Endothelial cell of umbilical vein (primary cell): ENCODE results near the gene RPS8. TPM values are rescaled to one million over a fixed set of nuclear protein-coding genes. Genes with fewer than 3 reads are reported as not detected.

ENCODE experiments used
- Bru-seq: library from RNA; stranded (reverse); fragments of 400-500 nt; gene quantifications from one replicate; lab custom pipeline; 2021; lab: Mats Ljungman, UMichigan
- BruChase-seq, 2 experiments: library from RNA; stranded (reverse); fragments of 400-500 nt; gene quantifications; one replicate each; lab custom pipeline; 2021; lab: Mats Ljungman, UMichigan
- BruUV-seq: library from RNA; stranded (reverse); fragments of 400-500 nt; replicated peaks from 2 replicates; lab custom pipeline; 2021; lab: Mats Ljungman, UMichigan
- CTCF ChIA-PET: fragments of 300-600, 350-600 bp; sonication (Branson Sonifier 250); formaldehyde crosslinking; loops from one replicate; lab custom pipeline; 2021; ENCODE audit warnings: antibody characterized with exemption, inconsistent platforms; lab: Charles Lee
- POLR2A ChIA-PET: fragments of 300-600, 350-600 bp; sonication (Branson Sonifier 250); formaldehyde crosslinking; loops from one replicate; lab custom pipeline; 2021; ENCODE audit warnings: antibody characterized with exemption, inconsistent platforms; lab: Charles Lee
- DNase-seq: peaks from one replicate; pipeline ENCODE4 v3.0.0-alpha.2; 2011; ENCODE audit warnings: low read depth, low spot score
- FAIRE-seq: peaks from 2 replicates; lab custom pipeline; 2011; peaks lifted over from hg19 to GRCh38; lab: Jason Lieb, UNC
- H2AFZ ChIP-seq: 2 replicates; pipeline ENCODE4 v1.6.0; 2012; ENCODE audit warnings: low read depth, low read length, control low read depth, inconsistent platforms
- H3K27ac ChIP-seq: 2 replicates; pipeline ENCODE4 v1.5.1; 2011; ENCODE audit warnings: low read depth, mild to moderate bottlenecking, control low read depth, low read length, moderate library complexity; ENCODE audit not compliant: insufficient read depth
- H3K27me3 ChIP-seq, 2 experiments: 2 replicates each; pipeline versions ENCODE4 v1.6.0 to v1.6.1; 2011; ENCODE audit warnings: low read length in 2 of 2, mixed read lengths in 1 of 2; ENCODE audit not compliant: control insufficient read depth in 2 of 2, insufficient read depth in 2 of 2
- H3K36me3 ChIP-seq, 2 experiments: 2 replicates in 1 of 2; 3 replicates in 1 of 2; pipeline ENCODE4 v1.5.1; 2011; ENCODE audit warnings: low read length in 2 of 2, mild to moderate bottlenecking in 1 of 2, moderate library complexity in 1 of 2; ENCODE audit not compliant: control insufficient read depth in 2 of 2, insufficient read depth in 2 of 2; ENCODE audit errors: extremely low read depth in 1 of 2
- H3K4me1 ChIP-seq: 3 replicates; pipeline ENCODE4 v1.5.1; 2011; ENCODE audit warnings: mild to moderate bottlenecking, low read length; ENCODE audit not compliant: control insufficient read depth, insufficient read depth; ENCODE audit errors: extremely low read depth
- H3K4me2 ChIP-seq: 2 replicates; pipeline ENCODE4 v1.6.1; 2011; ENCODE audit warnings: low read length, control low read depth, mixed read lengths; ENCODE audit not compliant: insufficient read depth
- H3K4me3 ChIP-seq, 3 experiments: fragments of 200-600 bp in 1 of 3; sonication (generic), shearing (Covaris generic) in 1 of 3; replicated peaks in 1 of 3; 2 replicates each; pipeline ENCODE4 v1.5.1; 2011 to 2016; ENCODE audit warnings: control low read depth in 3 of 3, low read length in 3 of 3, mild to moderate bottlenecking in 2 of 3, inconsistent platforms in 1 of 3, low read depth in 1 of 3, moderate library complexity in 1 of 3; ENCODE audit not compliant: insufficient read depth in 1 of 3
- H3K79me2 ChIP-seq: 2 replicates; pipeline ENCODE4 v1.6.0; 2012; ENCODE audit warnings: low read length, inconsistent platforms; ENCODE audit not compliant: control insufficient read depth, insufficient read depth
- H3K9ac ChIP-seq: replicated peaks from 2 replicates; pipeline ENCODE3; 2011; ENCODE audit warnings: low read length, control low read depth; ENCODE audit not compliant: insufficient read depth; ENCODE audit errors: extremely low read depth
- H3K9me1 ChIP-seq: replicated peaks from 3 replicates; pipeline ENCODE4 v1.6.0; 2011; ENCODE audit warnings: mild to moderate bottlenecking, low read length; ENCODE audit not compliant: control insufficient read depth, insufficient read depth; ENCODE audit errors: extremely low read depth
- H3K9me3 ChIP-seq: replicated peaks from 2 replicates; pipeline ENCODE4 v1.5.1; 2012; ENCODE audit warnings: low read length, inconsistent platforms; ENCODE audit not compliant: control insufficient read depth, insufficient read depth
- H4K20me1 ChIP-seq: replicated peaks from 2 replicates; pipeline ENCODE3; 2011; ENCODE audit warnings: mild to moderate bottlenecking, low read length; ENCODE audit not compliant: control insufficient read depth, insufficient read depth; ENCODE audit errors: extremely low read depth
- EZH2 ChIP-seq: IDR thresholded peaks from 2 replicates; pipeline ENCODE4 v1.6.1; 2012; ENCODE audit warnings: borderline replicate concordance, low read depth, mild to moderate bottlenecking, moderate library complexity, low read length, inconsistent platforms; ENCODE audit not compliant: severe bottlenecking
- FOS ChIP-seq: IDR thresholded peaks from 2 replicates; pipeline ENCODE4 v1.6.1; 2011; ENCODE audit warnings: mild to moderate bottlenecking, low read length, moderate library complexity, borderline replicate concordance; ENCODE audit not compliant: insufficient read depth
- GATA2 ChIP-seq: IDR thresholded peaks from 2 replicates; pipeline ENCODE4 v1.7.0; 2011; ENCODE audit warnings: low read depth, mild to moderate bottlenecking, moderate library complexity, mixed read lengths, low read length; ENCODE audit not compliant: insufficient read length, insufficient read depth
- JUN ChIP-seq: IDR thresholded peaks from 2 replicates; pipeline ENCODE4 v1.6.1; 2011; ENCODE audit warnings: borderline replicate concordance, low read depth; ENCODE audit not compliant: insufficient read length, insufficient read depth
- MAX ChIP-seq: IDR thresholded peaks from 2 replicates; pipeline ENCODE4 v1.6.1; 2011; ENCODE audit not compliant: insufficient read depth, insufficient read length
- MYC ChIP-seq: IDR thresholded peaks from one replicate; pipeline ENCODE4 v1.6.1; 2011; ENCODE audit warnings: mild to moderate bottlenecking, low read depth, low read length
- POLR2A ChIP-seq: IDR thresholded peaks from 2 replicates; pipeline ENCODE4 v1.6.1; 2012; ENCODE audit warnings: low read depth, mild to moderate bottlenecking, control low read depth, low read length
- POLR2AphosphoS5 ChIP-seq: IDR thresholded peaks from 2 replicates; pipeline ENCODE4 v1.6.1; 2012; ENCODE audit warnings: low read depth, mild to moderate bottlenecking, control low read depth, low read length, moderate library complexity; ENCODE audit not compliant: insufficient read depth
- dilution Hi-C: fragments of 300-500 bp; cut with MboI; formaldehyde crosslinking; loops from one replicate; pipeline ENCODE4 v1.15.0; 2019; ENCODE audit warnings: low sequenced_read_pairs; ENCODE audit not compliant: extremely low pct_ligation_motif_present
- intact Hi-C: fragments of 100-400 bp; cut with micrococcal nuclease; formaldehyde crosslinking; loops from one replicate; pipeline ENCODE4 v1.10.0; 2022
- long read RNA-seq: library from polyadenylated mRNA; stranded (forward); transcript quantifications from one replicate; pipeline ENCODE4 v2.0.0, GENCODE V29; 2021
- polyA minus RNA-seq, 3 experiments: library from RNA; depleted of rRNA, polyadenylated mRNA; stranded (reverse); fragments of >200 nt; gene quantifications; 1 replicate in 1 of 3; 2 replicates in 2 of 3; pipeline ENCODE4 v1.2.3, GENCODE V29; 2011
- polyA plus RNA-seq, 4 experiments: library from polyadenylated mRNA; depleted of rRNA in 3 of 4; stranded (reverse) in 3 of 4; unstranded in 1 of 4; fragments of >200 nt; gene quantifications; 2 replicates each; pipeline versions ENCODE4 v1.2.1 to v1.2.3, GENCODE V29; 2011 to 2012; ENCODE audit warnings: missing spikeins in 1 of 4
- total RNA-seq: library from RNA; stranded (reverse); gene quantifications from 2 replicates; pipeline ENCODE4 v1.2.3, GENCODE V29; 2021
- TF ChIP-seq, protein P1 (sequence below), 2 donors: IDR thresholded peaks; 1 replicate in 1 of 2; 2 replicates in 1 of 2; pipeline ENCODE4 v1.5.1; 2011; ENCODE audit warnings: low read length in 2 of 2, mild to moderate bottlenecking in 2 of 2, moderate library complexity in 2 of 2, control low read depth in 1 of 2, inconsistent platforms in 1 of 2, low read depth in 1 of 2; ENCODE audit not compliant: insufficient read depth in 1 of 2; ENCODE audit errors: extremely low read depth in 1 of 2

The RPS8 gene
- total RNA-seq = 1,842 and 1,896 TPM in 2 replicates
- 1,808 and 2,306 TPM in 2 replicates for polyA plus RNA-seq
- 3,283 and 3,531 TPM in 2 replicates for polyA plus RNA-seq (2011; cell fraction: cytosol; rRNA removed)
- 932 and 975 TPM in 2 replicates for polyA plus RNA-seq (2011; cell fraction: nucleus; rRNA removed)
- polyA plus RNA-seq (2012) = 2,261 and 2,441 TPM in 2 replicates
- polyA minus RNA-seq = 588 and 642 TPM in 2 replicates
- polyA minus RNA-seq (2011; cell fraction: cytosol; rRNA and poly(A)+ RNA removed) = 729 TPM
- polyA minus RNA-seq (2011; cell fraction: nucleus; rRNA and poly(A)+ RNA removed) = 116 and 129 TPM in 2 replicates
- Bru-seq, nascent RNA = percentile 99 among the genes with signal in this experiment
- percentile 100 among the genes with signal in this experiment for BruChase-seq, experiment 1, labeled RNA remaining after a 6-hour chase
- percentile 99 among the genes with signal in this experiment for BruChase-seq, experiment 2, labeled RNA remaining after a 2-hour chase
- long read RNA-seq, transcript RPS8-202 (6 exons, 881 nt) = major isoform, 1,435 of 1,694 reads
- long read RNA-seq, transcript RPS8-205 (2 exons, 391 nt) = minor isoform, 19 of 1,694 reads
- long read RNA-seq, transcript RPS8-207 (5 exons, 1,115 nt) = minor isoform, 137 of 1,694 reads
- long read RNA-seq, transcript RPS8-203 (3 exons, 898 nt) = minor isoform, 21 of 1,694 reads
- long read RNA-seq, partial matches to known transcripts = 51 of 1,694 reads
- long read RNA-seq, other reads (novel, unspliced or antisense) = 21 of 1,694 reads

GRCh38 chr1:44775078-44775929 lies at the start of gene RPS8:
Gene RPS8, plus strand, starts transcription at chr1:44775540. Its CDS starts 57 bp downstream, at chr1:44775597.
- H3K4me2 ChIP-seq = peak within 1 kb of the TSS; percentile 94
- H4K20me1 ChIP-seq = no peaks in the 10 kb centered on the region
- peaks cover 40% of the 10 kb centered on the region for H3K79me2 ChIP-seq
- intact Hi-C loops = loop anchor here (1.0 to 2.0 kb wide), 3 partner anchors 25 to 45 kb away; partner anchors contain the start of genes KIF2C, PLK3 and RNU5D-1
- peak within 1 kb of the TSS; percentile 60 for H2AFZ ChIP-seq
- CTCF ChIA-PET = interaction anchor here (0.7 to 2.1 kb wide), 7 partner anchors 11 to 45 kb away, joined by 3 to 8 read pairs (median 3); partner anchors contain the start of genes PLK3 and RNU5D-1
- no peak for TF ChIP-seq JUN
- TF ChIP-seq FOS = no peak
- TF ChIP-seq, protein P1, sequence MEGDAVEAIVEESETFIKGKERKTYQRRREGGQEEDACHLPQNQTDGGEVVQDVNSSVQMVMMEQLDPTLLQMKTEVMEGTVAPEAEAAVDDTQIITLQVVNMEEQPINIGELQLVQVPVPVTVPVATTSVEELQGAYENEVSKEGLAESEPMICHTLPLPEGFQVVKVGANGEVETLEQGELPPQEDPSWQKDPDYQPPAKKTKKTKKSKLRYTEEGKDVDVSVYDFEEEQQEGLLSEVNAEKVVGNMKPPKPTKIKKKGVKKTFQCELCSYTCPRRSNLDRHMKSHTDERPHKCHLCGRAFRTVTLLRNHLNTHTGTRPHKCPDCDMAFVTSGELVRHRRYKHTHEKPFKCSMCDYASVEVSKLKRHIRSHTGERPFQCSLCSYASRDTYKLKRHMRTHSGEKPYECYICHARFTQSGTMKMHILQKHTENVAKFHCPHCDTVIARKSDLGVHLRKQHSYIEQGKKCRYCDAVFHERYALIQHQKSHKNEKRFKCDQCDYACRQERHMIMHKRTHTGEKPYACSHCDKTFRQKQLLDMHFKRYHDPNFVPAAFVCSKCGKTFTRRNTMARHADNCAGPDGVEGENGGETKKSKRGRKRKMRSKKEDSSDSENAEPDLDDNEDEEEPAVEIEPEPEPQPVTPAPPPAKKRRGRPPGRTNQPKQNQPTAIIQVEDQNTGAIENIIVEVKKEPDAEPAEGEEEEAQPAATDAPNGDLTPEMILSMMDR (IDR thresholded peaks at IDR 0.05; ENCODE audit: extremely low read depth in 1 of 2, insufficient read depth in 1 of 2, low read depth in 1 of 2, low read length in 2 of 2) = no peak
- peak; percentile 99 for TF ChIP-seq POLR2AphosphoS5
- TF ChIP-seq EZH2 = no peak
- TF ChIP-seq GATA2 = no peak
- peak; percentile 48 for TF ChIP-seq MAX
- peak; percentile 99 for TF ChIP-seq POLR2A
- TF ChIP-seq MYC = peak; percentile 85
- peaks cover 16% of the 10 kb centered on the region for H3K4me1 ChIP-seq
- H3K9me1 ChIP-seq = no peaks in the 10 kb centered on the region
- FAIRE-seq (peak; percentile 93), DNase-seq (peak; percentile 94)
- H3K9me3 ChIP-seq = no peaks in the 10 kb centered on the region
- dilution Hi-C loops = no loop called here
- no peaks in the 10 kb centered on the region for H3K27me3 ChIP-seq
- H3K4me3 ChIP-seq = peak within 1 kb of the TSS; percentile 42 to 93 (median 88)
- peaks cover 17 to 22% of the 10 kb centered on the region in 2 experiments for H3K36me3 ChIP-seq
- POLR2A ChIA-PET = interaction anchor here (0.6 to 2.9 kb wide), 19 partner anchors 8 to 725 kb away, joined by 3 to 18 read pairs (median 4); partner anchors contain the start of genes BTBD19, CCDC163, DYNLT4 and HECTD3
- BruUV-seq = TSS peak; percentile 86
- H3K9ac ChIP-seq = peak within 1 kb of the TSS; percentile 96
- H3K27ac ChIP-seq = peak within 1 kb of the TSS; percentile 90
